Astrocyte (in vitro differentiated cells and primary cell): ENCODE measurements around the gene LSM14B.

ENCODE experiments used
- EZH2 ChIP-seq: IDR thresholded peaks from 2 replicates; pipeline ENCODE4 v1.6.1; 2012; ENCODE audit warnings: mild to moderate bottlenecking, low read length, inconsistent platforms; ENCODE audit not compliant: insufficient read depth
- TF ChIP-seq, protein P1 (sequence below): IDR thresholded peaks from 2 replicates; pipeline ENCODE4 v1.5.1; 2011; ENCODE audit warnings: low read depth, mild to moderate bottlenecking, inconsistent platforms, low read length, moderate library complexity; ENCODE audit not compliant: insufficient read depth

DNA sequence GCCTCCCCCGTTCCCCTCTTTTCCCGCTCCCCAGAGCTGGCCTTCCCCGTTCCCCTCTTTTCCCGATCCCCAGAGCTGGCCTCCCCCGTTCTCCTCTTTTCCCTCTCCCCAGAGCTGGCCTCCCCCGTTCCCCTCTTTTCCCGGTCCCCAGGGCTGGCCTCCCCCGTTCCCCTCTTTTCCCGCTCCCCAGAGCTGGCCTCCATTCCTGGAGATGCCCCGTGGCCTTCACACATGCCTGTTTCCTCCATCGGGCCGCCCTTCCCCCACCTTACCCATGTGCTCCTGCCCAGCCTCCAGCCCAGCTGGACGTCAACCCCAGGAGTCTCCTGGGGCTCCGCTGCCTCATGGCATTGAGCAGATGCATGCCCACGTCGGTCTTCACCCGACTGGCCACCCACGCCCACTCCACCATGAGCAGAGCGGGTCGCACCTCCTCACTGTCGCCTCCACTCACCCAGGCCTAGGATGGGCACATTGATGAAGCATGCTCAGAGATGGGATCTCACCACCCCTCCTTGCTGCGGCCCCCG lies 29.6 kb downstream of the LSM14B start:
- TF ChIP-seq, protein P1, sequence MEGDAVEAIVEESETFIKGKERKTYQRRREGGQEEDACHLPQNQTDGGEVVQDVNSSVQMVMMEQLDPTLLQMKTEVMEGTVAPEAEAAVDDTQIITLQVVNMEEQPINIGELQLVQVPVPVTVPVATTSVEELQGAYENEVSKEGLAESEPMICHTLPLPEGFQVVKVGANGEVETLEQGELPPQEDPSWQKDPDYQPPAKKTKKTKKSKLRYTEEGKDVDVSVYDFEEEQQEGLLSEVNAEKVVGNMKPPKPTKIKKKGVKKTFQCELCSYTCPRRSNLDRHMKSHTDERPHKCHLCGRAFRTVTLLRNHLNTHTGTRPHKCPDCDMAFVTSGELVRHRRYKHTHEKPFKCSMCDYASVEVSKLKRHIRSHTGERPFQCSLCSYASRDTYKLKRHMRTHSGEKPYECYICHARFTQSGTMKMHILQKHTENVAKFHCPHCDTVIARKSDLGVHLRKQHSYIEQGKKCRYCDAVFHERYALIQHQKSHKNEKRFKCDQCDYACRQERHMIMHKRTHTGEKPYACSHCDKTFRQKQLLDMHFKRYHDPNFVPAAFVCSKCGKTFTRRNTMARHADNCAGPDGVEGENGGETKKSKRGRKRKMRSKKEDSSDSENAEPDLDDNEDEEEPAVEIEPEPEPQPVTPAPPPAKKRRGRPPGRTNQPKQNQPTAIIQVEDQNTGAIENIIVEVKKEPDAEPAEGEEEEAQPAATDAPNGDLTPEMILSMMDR: no peak
- no peak for TF ChIP-seq EZH2
